ENCODE measurements around the gene RAB3GAP1. TPM values are rescaled to one million over a fixed set of nuclear protein-coding genes. Genes with fewer than 3 reads are reported as not detected.
"Not testable (repeated sequence)": the region's sequence is repeated elsewhere in the genome, so short reads cannot be mapped to it uniquely, and the experiment has no call there.

RAB3GAP1 gene
- total and polyA plus RNA-seq, 2 of the 4 experiments (the other 2 are of a cell fraction) = 21.2 to 65.8 TPM

DNA sequence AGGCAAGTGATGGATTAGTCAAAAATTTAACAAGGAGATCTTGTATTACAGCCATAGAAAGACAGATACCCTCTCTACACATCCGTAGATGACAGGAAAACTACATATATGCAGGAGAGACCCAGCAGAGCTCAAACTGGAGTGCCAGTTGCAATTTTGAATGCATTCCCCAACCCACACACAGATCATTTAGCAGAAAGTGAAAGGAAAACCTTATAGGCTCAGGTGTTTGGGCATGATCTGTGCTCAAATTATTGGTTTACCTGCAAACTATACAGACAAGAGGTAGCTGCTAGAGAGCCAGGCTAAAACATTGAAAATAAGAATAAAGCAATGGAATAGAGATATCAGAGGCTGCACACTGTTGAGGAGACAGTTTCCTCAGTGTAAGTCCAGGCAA is 51.8 kb downstream of the RAB3GAP1 start (continued):
- no peak for TF ChIP-seq RAD21 (IDR thresholded peaks at IDR 0.05; ENCODE audit: low read length)
- no peak for TF ChIP-seq RFX5 (IDR thresholded peaks at IDR 0.05; ENCODE audit: low read depth, low read length)
- no peak for TF ChIP-seq SMC3 (IDR thresholded peaks at IDR 0.05; ENCODE audit: low read depth, low read length)

DNA sequence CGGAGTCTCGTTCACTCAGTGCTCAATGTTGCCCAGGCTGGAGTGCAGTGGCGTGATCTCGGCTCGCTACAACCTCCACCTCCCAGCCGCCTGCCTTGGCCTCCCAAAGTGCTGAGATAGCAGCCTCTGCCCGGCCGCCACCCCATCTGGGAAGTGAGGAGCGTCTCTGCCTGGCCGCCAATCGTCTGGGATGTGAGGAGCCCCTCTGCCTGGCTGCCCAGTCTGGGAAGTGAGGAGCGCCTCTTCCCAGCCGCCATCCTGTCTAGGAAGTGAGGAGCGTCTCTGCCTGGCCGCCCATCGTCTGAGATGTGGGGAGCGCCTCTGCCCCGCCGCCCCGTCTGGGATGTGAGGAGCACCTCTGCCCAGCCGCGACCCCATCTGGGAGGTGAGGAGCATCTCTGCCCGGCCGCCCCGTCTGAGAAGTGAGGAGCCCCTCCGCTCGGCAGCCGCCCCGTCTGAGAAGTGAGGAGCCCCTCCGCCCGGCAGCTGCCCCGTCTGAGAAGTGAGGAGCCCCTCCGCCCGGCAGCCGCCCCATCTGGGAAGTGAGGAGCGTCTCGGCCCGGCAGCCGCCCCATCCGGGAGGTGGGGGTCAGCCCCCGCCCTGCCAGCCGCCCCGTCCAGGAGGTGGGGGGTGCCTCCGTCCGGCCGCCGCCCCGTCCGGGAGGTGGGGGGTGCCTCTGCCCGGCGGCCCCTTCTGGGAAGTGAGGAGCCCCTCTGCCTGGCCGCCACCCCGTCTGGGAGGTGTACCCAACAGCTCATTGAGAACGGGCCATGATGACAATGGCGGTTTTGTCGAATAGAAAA is 53.6 kb downstream of the RAB3GAP1 start:
- intact Hi-C loops (cut with micrococcal nuclease); H3K14ac ChIP-seq (replicated peaks; ENCODE audit: low read depth, low read length); H3K23ac ChIP-seq (ENCODE audit: low read depth, low read length); H3K18ac ChIP-seq (ENCODE audit: low read depth, low read length); H3K9me3 ChIP-seq (ENCODE audit: control insufficient read depth, insufficient read depth, low read length); H3K4me2 ChIP-seq (ENCODE audit: low read depth, low read length); DNase-seq; H4K8ac ChIP-seq (ENCODE audit: low read depth in 2 of 2, low read length in 2 of 2); H3K9me1 ChIP-seq (ENCODE audit: insufficient read depth, low read length); BruUV-seq (replicated peaks); H2AK9ac ChIP-seq (replicated peaks; ENCODE audit: low read depth, low read length, poor library complexity); H3K4ac ChIP-seq (ENCODE audit: low read depth, low read length); H2BK15ac ChIP-seq (ENCODE audit: low read depth, low read length); H3K4me1 ChIP-seq (ENCODE audit: control insufficient read depth, insufficient read depth, low read length); H3K4me3 ChIP-seq (ENCODE audit: insufficient read depth, low read depth, low read length); H2AFZ ChIP-seq (replicated peaks; ENCODE audit: low read length, poor library complexity); H4K20me1 ChIP-seq (ENCODE audit: insufficient read depth, low read length); dilution Hi-C loops (cut with HindIII; ENCODE audit: low sequenced_read_pairs, unreplicated experiment); H3K27me3 ChIP-seq (ENCODE audit: control insufficient read depth, insufficient read depth, low read length); ATAC-seq (ENCODE audit: low read depth); H2BK20ac ChIP-seq (ENCODE audit: low read depth, low read length); H3K9ac ChIP-seq (ENCODE audit: low read depth, low read length); H2AK5ac ChIP-seq (ENCODE audit: low read depth, low read length); H3K36me3 ChIP-seq (ENCODE audit: control insufficient read depth, insufficient read depth, low read length); CTCF ChIA-PET; H2BK120ac ChIP-seq (ENCODE audit: low read depth, low read length); H3K27ac ChIP-seq (ENCODE audit: insufficient read depth, low read length); in situ Hi-C loops (cut with MboI; ENCODE audit: low sequenced_read_pairs); H4K91ac ChIP-seq (ENCODE audit: insufficient read depth, low read depth, low read length); H3K56ac ChIP-seq (ENCODE audit: extremely low read depth, insufficient read depth, low read length); H4K5ac ChIP-seq (ENCODE audit: low read depth, low read length); H2BK5ac ChIP-seq (ENCODE audit: low read depth, low read length, poor library complexity, severe bottlenecking): not testable (repeated sequence)
- peaks cover 14 to 17% of the 10 kb centered on the region in 2 experiments for H3K79me1 ChIP-seq (ENCODE audit: low read depth in 1 of 2, low read length in 2 of 2)
- POLR2A ChIA-PET (ENCODE audit: unreplicated experiment) = interaction anchor here (0.6 kb wide), 1 partner anchor 51 kb away, joined by 3 read pairs; no protein-coding TSS in a partner anchor
- no CpG with 5 or more reads among the region's 56 CpGs for WGBS, 2 experiments (ENCODE audit: extremely low coverage in 2 of 2, insufficient read length in 1 of 2)
